GM20000 (cell line): Measurements from ENCODE around the gene SCGN.

ENCODE experiments used
- DNase-seq: peaks from one replicate; pipeline ENCODE4 v3.0.0; 2012; ENCODE audit warnings: low spot score
- TF ChIP-seq, protein P1 (sequence below): IDR thresholded peaks from 2 replicates; pipeline ENCODE4 v1.5.1; 2012; ENCODE audit warnings: mild to moderate bottlenecking, control low read depth; ENCODE audit errors: extremely low read depth, missing control alignments

Gene SCGN

DNA sequence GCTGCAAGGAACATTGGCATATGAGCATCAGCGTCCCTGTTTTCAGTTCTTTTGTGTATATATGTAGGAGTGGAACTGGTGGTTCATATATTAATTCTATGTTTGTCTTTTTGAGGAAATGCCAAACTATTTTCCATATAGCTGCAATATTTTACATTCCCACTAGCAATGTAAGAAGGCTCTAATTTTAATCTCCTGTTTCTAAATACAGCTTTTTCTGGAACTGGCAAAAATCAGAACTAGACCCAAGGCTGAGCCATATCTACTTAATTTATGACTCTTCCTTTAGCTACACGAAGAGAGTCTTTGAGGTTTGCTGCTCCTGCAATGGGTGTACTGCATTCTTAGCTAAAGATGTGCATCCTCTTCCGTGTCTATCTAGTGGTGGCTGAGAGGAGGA lies 52.0 kb downstream of the SCGN start:
- TF ChIP-seq, protein P1, sequence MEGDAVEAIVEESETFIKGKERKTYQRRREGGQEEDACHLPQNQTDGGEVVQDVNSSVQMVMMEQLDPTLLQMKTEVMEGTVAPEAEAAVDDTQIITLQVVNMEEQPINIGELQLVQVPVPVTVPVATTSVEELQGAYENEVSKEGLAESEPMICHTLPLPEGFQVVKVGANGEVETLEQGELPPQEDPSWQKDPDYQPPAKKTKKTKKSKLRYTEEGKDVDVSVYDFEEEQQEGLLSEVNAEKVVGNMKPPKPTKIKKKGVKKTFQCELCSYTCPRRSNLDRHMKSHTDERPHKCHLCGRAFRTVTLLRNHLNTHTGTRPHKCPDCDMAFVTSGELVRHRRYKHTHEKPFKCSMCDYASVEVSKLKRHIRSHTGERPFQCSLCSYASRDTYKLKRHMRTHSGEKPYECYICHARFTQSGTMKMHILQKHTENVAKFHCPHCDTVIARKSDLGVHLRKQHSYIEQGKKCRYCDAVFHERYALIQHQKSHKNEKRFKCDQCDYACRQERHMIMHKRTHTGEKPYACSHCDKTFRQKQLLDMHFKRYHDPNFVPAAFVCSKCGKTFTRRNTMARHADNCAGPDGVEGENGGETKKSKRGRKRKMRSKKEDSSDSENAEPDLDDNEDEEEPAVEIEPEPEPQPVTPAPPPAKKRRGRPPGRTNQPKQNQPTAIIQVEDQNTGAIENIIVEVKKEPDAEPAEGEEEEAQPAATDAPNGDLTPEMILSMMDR: no peak

DNA sequence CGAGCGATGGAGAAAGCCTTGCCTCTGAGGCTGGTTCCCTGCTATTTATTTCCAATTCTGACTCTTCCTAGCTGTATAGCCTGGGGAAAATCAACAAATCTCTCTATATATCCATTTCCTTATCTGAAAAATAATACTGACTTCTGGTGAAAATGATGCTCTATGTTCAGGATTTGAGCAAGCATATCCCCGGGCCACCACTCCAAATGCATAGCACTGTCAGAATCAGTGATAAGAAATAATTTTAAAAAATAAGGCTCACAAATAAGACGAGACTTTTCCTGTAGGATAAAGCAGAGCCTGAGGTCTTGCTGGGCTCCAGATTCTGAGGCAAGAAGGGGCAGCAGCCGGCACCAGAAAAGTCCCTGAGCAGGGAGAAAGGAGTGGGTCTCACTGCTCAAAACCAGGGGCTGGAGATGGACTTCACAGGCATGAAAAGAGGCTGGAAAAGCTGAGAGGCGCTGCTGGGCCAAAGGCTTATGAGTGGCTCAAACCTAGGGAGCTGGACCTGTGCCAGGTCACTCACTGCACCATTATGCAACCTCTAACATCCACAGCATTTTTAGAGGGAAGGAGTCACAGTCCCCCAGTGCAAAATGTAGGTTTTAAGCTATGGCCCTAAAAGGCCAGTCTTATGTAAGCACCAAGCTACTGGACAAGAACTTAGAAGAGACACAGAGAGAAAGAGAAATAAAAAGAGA lies 54.4 kb downstream of the SCGN start:
- DNase-seq: no peak

More for the DNA sequence above, 52.0 kb downstream of the SCGN start:
- no peak for DNase-seq

GRCh38 chr6:25709761-25710160 lies 57.7 kb downstream of the SCGN start:
- TF ChIP-seq, protein P1: no peak
- no peak for DNase-seq

More for the DNA sequence above, 54.4 kb downstream of the SCGN start:
- TF ChIP-seq, protein P1: no peak

DNA sequence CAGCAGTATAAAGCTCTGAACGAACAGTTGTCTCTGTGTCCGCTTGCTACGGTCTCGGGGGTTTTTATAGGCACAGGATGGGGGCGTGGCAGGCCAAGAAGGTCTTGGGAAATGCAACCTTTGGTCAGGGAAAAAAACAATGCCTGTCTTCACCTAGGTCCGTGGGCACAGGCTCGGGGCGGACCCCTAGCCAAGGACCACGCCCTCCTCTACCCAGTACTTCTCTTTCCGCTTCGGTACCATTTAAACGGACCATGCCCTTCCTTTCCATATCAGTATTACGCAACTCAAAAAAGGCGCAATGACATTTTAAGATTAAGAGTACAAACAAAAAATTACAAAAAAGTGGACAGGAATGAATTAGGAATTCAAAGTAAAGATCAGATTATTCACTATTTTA lies 58.3 kb downstream of the SCGN start:
- TF ChIP-seq, protein P1: no peak
- no peak for DNase-seq

DNA sequence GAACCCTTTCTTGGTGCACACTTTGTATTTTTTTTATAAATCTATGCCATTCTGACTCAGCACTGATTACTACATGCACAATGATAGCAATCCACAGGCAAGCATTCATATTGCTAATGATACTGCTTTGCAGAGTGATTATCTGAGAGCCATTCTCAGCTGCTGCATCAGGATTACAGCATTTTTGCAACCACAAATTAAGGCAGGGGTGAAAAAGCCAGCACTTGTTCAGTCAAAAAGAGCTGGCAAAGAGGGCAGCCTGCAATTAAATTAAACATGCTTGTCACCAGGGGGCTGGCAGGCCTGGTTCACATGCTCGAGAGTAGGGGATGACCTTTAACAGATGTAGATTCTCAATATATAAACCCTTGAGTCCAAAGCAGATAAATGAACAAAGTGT lies 61.8 kb downstream of the SCGN start:
- DNase-seq: no peak
- TF ChIP-seq, protein P1: no peak

DNA sequence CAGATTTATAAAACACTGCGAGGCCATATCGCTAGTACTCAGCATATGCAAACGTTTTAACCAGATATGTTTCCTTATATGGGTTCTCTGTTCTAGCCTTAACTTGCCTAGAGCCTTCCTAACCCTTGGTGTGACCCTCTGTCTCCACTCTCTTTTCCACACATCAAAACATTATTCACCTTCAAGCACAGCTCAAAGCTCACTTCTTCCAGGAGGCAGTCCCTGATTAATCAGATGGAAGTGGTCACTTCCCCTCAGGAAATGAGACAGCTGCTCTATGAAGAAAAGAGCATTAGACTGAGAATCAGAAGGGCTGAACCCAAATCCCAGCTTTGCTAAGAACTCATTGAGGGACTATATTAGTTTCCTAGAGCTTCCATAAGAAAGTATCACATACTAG lies 62.8 kb downstream of the SCGN start:
- TF ChIP-seq, protein P1: no peak
- DNase-seq: no peak

DNA sequence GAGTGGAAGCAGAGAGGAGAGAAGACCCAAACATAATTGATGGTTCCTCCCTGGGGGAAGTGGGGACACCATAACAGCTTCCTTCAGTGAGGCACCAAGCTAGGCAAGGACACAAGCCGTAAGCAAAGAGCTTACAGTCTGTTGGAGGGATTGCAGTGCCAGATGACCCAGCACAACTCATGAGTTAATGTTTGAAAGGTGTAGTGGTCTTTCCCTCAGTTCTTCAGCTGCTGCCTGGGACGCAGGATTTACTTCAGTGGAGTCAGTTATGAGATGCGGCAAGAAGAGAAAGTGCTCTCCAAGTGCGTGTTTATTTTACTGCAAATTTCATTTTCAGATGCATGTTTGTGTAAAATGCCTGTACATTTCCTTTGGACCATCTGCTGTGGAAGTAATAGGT lies 63.8 kb downstream of the SCGN start:
- DNase-seq: no peak
- TF ChIP-seq, protein P1: no peak
